ENCODE measurements around the gene MUS81. TPM values are rescaled to one million over a fixed set of nuclear protein-coding genes. Genes with fewer than 3 reads are reported as not detected.
A peak's percentile ranks its signal among the peaks of the same experiment; 100 is the strongest.

MUS81 gene
- total RNA-seq, 2 donors from 2014 or later: 51.8 to 62.8 TPM

DNA sequence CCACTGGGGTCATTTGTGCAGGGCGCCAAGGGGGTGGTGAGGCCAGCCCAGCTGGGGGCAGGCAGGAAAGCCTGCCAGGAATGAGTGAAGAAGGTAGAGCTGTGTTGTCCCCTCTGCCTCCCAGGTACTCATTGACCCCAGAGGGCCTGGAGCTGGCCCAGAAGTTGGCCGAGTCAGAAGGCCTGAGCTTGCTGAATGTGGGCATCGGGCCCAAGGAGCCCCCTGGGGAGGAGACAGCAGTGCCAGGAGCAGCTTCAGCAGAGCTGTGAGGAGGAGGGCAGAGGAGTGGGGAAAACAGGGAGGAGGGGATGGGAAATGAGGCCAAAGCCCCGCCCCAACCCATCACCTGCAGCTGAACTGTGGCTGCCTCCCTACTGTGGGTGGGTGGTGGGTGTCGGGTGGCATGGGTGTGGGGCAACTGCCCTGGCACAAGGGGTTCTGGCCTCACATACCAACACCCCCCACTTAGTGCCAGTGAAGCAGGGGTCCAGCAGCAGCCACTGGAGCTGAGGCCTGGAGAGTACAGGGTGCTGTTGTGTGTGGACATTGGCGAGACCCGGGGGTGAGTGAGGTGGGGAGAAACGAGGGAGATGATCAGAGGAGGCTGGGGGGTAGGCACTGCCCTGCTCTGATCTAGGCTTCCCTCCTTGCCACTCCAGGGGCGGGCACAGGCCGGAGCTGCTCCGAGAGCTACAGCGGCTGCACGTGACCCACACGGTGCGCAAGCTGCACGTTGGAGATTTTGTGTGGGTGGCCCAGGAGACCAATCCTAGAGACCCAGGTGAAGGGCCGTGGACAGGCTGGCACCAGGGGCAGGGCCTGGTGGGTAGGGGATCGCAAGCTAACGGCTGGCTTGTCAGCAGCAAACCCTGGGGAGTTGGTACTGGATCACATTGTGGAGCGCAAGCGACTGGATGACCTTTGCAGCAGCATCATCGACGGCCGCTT lies 3.0 kb downstream of the MUS81 start:
- Histone ChIP-seq H3K27me3 (replicated peaks; ENCODE audit: insufficient read depth) (no peaks in the 10 kb centered on the region), H3K27ac (peak overlapping the region in 1 of 2 donors; percentile 100), H3K4me3 (no peak overlapping the region), H3K36me3 (peaks cover 62% of the 10 kb centered on the region), H3K4me1 (ENCODE audit: control insufficient read depth in 1 of 2, low read depth in 2 of 2) (peaks cover 11 to 27% of the 10 kb centered on the region in 2 donors), H3K9me3 (no peaks in the 10 kb centered on the region)
- DNase-seq (ENCODE audit: low spot score): no peak
- ATAC-seq (ENCODE audit: insufficient number of reproducible peaks, low FRiP score, low read depth): no peak
- TF ChIP-seq, protein P1, sequence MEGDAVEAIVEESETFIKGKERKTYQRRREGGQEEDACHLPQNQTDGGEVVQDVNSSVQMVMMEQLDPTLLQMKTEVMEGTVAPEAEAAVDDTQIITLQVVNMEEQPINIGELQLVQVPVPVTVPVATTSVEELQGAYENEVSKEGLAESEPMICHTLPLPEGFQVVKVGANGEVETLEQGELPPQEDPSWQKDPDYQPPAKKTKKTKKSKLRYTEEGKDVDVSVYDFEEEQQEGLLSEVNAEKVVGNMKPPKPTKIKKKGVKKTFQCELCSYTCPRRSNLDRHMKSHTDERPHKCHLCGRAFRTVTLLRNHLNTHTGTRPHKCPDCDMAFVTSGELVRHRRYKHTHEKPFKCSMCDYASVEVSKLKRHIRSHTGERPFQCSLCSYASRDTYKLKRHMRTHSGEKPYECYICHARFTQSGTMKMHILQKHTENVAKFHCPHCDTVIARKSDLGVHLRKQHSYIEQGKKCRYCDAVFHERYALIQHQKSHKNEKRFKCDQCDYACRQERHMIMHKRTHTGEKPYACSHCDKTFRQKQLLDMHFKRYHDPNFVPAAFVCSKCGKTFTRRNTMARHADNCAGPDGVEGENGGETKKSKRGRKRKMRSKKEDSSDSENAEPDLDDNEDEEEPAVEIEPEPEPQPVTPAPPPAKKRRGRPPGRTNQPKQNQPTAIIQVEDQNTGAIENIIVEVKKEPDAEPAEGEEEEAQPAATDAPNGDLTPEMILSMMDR (IDR thresholded peaks at IDR 0.05): no peak

DNA sequence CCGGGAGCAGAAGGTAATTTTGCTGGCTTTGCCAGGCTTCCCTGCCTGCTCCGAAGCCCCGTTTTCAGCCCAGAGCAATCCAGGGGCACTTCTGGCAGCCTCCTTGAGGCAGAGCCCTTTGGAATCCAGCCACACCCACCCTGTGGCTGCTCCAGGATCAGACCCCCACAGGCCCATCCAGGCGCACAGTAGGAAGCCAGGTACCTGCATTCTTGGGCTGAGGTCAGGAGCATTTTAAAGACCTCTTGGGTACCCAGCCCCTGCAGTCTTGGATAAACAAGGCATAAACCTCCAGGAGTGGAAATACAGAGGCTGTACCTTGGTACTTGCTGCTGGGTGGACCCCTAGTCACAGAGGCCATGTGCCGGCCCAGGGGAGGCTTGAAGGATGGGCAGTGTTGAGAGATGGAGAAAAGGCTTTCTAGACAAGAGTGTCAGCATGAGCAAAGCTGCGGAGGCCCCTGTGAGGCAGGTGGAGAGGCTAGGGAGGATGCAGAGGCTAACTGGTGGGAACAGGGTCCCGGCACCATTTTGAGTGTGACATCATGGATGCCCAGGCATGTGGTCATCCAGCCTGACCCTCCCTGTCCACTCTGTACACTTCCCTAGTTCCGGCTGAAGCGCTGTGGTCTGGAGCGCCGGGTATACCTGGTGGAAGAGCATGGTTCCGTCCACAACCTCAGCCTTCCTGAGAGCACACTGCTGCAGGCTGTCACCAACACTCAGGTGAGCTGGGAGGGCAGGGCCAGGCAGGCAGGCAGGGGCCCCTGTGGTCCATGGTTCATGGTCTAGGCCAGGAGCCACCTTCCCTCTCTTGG lies 3.9 kb downstream of the MUS81 start:
- DNase-seq (ENCODE audit: low spot score) (no peak), ATAC-seq (ENCODE audit: insufficient number of reproducible peaks, low FRiP score, low read depth) (no peak)
- peaks cover 63% of the 10 kb centered on the region for H3K36me3 ChIP-seq
- TF ChIP-seq, protein P1 (IDR thresholded peaks at IDR 0.05): no peak
- peaks cover 11 to 27% of the 10 kb centered on the region in 2 donors for H3K4me1 ChIP-seq (ENCODE audit: control insufficient read depth in 1 of 2, low read depth in 2 of 2)
- no peak overlapping the region for H3K4me3 ChIP-seq
- H3K27ac ChIP-seq: no peak overlapping the region
- no peaks in the 10 kb centered on the region for H3K27me3 ChIP-seq (replicated peaks; ENCODE audit: insufficient read depth)
- H3K9me3 ChIP-seq: no peaks in the 10 kb centered on the region

DNA sequence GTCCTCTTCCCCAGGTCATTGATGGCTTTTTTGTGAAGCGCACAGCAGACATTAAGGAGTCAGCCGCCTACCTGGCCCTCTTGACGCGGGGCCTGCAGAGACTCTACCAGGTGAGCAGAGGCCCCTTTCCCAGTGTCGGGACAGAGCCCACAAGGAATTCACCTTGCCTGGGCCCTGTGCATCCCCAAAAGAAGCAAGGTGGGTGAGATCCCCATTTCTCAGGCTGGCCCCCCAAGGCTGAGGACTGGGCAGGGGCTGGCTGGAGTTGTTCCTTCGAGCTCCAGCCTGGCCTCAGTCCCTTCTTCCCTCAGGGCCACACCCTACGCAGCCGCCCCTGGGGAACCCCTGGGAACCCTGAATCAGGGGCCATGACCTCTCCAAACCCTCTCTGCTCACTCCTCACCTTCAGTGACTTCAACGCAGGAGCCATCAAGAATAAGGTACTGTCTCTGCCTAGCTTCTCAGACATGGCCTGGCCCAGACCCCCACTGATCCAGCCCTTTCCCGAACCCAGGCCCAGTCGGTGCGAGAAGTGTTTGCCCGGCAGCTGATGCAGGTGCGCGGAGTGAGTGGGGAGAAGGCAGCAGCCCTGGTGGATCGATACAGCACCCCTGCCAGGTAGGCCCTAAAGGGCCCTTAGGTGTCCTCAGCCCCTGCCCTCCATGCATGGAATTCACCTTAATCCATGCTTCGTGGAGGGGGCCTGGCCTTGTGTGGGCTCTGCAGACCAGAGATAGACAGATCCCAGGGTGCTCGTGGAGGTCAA lies 4.7 kb downstream of the MUS81 start:
- Histone ChIP-seq H3K9me3 (no peaks in the 10 kb centered on the region), H3K4me3 (no peak overlapping the region), H3K27me3 (replicated peaks; ENCODE audit: insufficient read depth) (no peaks in the 10 kb centered on the region), H3K4me1 (ENCODE audit: control insufficient read depth in 1 of 2, low read depth in 2 of 2) (peaks cover 11 to 28% of the 10 kb centered on the region in 2 donors), H3K27ac (no peak overlapping the region), H3K36me3 (peaks cover 68% of the 10 kb centered on the region)
- TF ChIP-seq, protein P1 (IDR thresholded peaks at IDR 0.05): no peak
- DNase-seq (ENCODE audit: low spot score): no peak
- no peak for ATAC-seq (ENCODE audit: insufficient number of reproducible peaks, low FRiP score, low read depth)

DNA sequence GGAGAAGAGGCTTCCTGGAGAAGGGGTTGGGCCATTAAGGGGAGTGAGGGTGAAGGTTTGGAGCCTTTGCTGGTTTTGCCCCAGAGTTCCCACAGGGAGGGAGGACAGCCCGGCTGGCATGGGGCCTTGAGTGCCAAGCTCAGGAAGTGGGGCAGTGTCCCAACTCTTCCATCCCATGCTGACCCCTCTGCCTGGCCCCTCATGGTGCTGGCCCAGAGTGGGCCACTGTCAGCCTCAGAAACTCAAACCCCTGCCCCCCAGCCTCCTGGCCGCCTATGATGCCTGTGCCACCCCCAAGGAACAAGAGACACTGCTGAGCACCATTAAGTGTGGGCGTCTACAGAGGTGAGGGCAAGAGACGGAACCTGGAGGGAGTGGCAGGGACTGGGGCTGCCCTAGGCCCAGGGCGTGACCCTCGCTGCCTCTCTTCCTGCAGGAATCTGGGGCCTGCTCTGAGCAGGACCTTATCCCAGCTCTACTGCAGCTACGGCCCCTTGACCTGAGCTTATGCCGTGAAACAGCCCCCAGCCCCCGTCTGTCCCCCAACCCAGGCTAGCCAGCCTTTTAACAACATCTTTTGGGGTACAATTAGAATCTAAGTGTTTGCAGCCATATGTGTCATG lies 5.4 kb downstream of the MUS81 start:
- Histone ChIP-seq H3K9me3 (no peaks in the 10 kb centered on the region), H3K27ac (no peak overlapping the region), H3K4me1 (ENCODE audit: control insufficient read depth in 1 of 2, low read depth in 2 of 2) (peaks cover 11 to 36% of the 10 kb centered on the region in 2 donors), H3K27me3 (replicated peaks; ENCODE audit: insufficient read depth) (no peaks in the 10 kb centered on the region), H3K4me3 (no peak overlapping the region), H3K36me3 (peaks cover 69% of the 10 kb centered on the region)
- TF ChIP-seq, protein P1 (IDR thresholded peaks at IDR 0.05): no peak
- ATAC-seq (ENCODE audit: insufficient number of reproducible peaks, low FRiP score, low read depth) (no peak), DNase-seq (ENCODE audit: low spot score) (no peak)
